Motor neuron (in vitro differentiated cells): Measurements from ENCODE around the gene MARVELD3. TPM values are rescaled to one million over a fixed set of nuclear protein-coding genes. Genes with fewer than 3 reads are reported as not detected.
A peak's percentile ranks its signal among the peaks of the same experiment; 100 is the strongest.

Experiments
- ATAC-seq, 8 experiments: fragments of 200-7000 bp; cut with Tn5 transposase; replicated peaks in 6 of 8; 2 replicates each; pipeline ENCODE4 v1.8.0; 2021; ENCODE audit warnings: mild to moderate bottlenecking in 8 of 8, moderate library complexity in 8 of 8
- H3K27ac ChIP-seq, 2 donors: fragments of 250-450 bp; sonication (Bioruptor Pico); 2 replicates each; pipeline ENCODE4 v1.9.0; 2021; ENCODE audit warnings: antibody characterized with exemption in 2 of 2, mild to moderate bottlenecking in 2 of 2, moderate library complexity in 1 of 2
- H3K4me1 ChIP-seq, 2 donors: fragments of 250-450 bp; sonication (Bioruptor Pico); replicated peaks in 1 of 2; 2 replicates each; pipeline ENCODE4 v1.6.1; 2021; ENCODE audit warnings: antibody characterized with exemption in 2 of 2, mild to moderate bottlenecking in 2 of 2, moderate library complexity in 1 of 2
- H3K4me3 ChIP-seq, 5 donors: fragments of 250-450 bp; sonication (Bioruptor Pico); 2 replicates each; pipeline ENCODE4 v1.9.0; 2021; ENCODE audit warnings: antibody characterized with exemption in 5 of 5, mild to moderate bottlenecking in 5 of 5, moderate library complexity in 4 of 5
- whole genome bisulfite sequencing, 10 experiments: fragments of 450-650 bp; shearing (Covaris generic); methylation state at CpG; one replicate each; pipeline ENCODE4 v1.0.0; 2022; 5-methylcytosine and 5-hydroxymethylcytosine counted together
- in situ Hi-C, 9 experiments: fragments of 400-800 bp; cut with MboI; loops; one replicate each; pipeline ENCODE4 v1.15.0; 2021; ENCODE audit warnings: low sequenced_read_pairs in 9 of 9, low pct_unique_long_range_greater_than_20kb in 2 of 9; ENCODE audit not compliant: unreplicated experiment in 9 of 9
- total RNA-seq, 8 experiments: library from RNA; unstranded; fragments of 300-600 nt; gene quantifications; 2 replicates each; pipeline versions ENCODE4 v1.2.3 to v1.2.4, GENCODE V29; 2022

MARVELD3 gene
- total RNA-seq, 8 experiments from 2014 or later = 0.27 to 1.4 (median 0.59) TPM

DNA sequence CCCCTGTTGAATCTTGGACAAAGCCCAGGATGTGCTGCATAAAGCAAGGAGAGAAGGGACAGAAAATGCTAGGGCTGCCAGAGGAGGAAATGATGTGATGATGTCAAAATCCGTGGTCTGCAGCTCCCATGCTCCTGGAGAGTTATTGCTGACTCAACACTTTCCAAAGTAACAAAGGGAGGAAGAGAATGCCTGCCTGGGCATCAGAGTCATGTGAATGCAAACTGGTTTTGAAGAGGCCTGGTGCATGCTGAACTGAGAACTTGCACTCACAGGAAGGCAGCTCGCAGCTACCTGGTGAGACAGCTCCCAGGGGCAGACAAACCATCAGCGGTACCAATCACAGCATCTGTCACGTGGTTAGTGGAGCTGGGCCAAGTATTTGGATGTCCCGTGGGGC is 2.8 kb downstream of the MARVELD3 start:
- in situ Hi-C loops = no loop called here
- Histone ChIP-seq H3K27ac (no peak overlapping the region), H3K4me1 (no peaks in the 10 kb centered on the region), H3K4me3 (no peak overlapping the region)
- peak in 5 of 8 experiments; percentile 51 to 67 (median 62) for ATAC-seq
- 30 to 83% (median 46%) methylated on average over 1 to 5 of the region's 5 CpGs; no CpG with 5 or more reads in 5 of the 10 experiments for WGBS, 10 experiments

DNA sequence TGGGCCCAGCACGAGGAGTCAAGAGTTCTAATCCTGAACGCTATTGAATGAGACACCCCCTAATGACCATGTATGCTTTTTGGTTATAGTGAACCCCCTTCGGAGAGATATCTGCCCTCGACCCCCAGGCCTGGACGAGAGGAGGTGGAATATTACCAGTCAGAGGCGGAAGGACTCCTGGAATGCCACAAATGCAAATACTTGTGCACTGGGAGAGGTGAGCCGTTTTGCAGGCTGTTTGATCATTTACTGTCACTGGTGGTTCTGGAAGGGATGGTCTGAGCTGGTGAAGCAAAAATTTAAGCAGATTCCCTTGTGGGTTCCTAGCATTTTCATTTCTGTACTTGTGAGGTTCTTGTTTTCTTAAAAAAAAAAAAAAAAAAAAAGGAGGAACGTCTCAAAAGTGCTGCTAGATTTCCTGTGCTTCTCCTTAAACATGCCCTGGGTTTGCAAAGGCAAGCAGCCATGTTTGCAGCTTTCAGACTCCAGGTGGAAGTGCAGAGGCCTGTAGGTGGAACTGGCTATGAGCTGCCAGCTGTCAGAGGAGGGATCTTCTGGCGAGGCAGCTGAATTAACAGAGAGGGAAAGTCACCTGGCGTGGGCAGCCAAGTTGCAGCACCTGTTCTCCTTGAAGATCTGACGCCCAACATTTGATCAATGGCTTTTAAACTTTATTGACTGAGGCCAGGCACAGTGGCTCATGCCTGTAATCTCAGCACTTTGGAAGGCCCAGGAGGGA is 3.5 kb downstream of the MARVELD3 start:
- in situ Hi-C loops = no loop called here
- 44 to 100% (median 74%) methylated on average over 1 to 11 of the region's 11 CpGs for WGBS, 10 experiments
- no peak for ATAC-seq

GRCh38 chr16:71630808-71631207 is 4.8 kb downstream of the MARVELD3 start:
- WGBS, 10 experiments = 43 to 100% (median 86%) methylated on average over 1 to 4 of the region's 4 CpGs; no CpG with 5 or more reads in 3 of the 10 experiments
- in situ Hi-C loops = no loop called here
- Histone ChIP-seq H3K27ac (no peak overlapping the region), H3K4me3 (no peak overlapping the region), H3K4me1 (no peaks in the 10 kb centered on the region)
- ATAC-seq = no peak

More for the DNA sequence above, 3.5 kb downstream of the MARVELD3 start:
- H3K27ac ChIP-seq = no peak overlapping the region
- no peaks in the 10 kb centered on the region for H3K4me1 ChIP-seq
- no peak overlapping the region for H3K4me3 ChIP-seq

DNA sequence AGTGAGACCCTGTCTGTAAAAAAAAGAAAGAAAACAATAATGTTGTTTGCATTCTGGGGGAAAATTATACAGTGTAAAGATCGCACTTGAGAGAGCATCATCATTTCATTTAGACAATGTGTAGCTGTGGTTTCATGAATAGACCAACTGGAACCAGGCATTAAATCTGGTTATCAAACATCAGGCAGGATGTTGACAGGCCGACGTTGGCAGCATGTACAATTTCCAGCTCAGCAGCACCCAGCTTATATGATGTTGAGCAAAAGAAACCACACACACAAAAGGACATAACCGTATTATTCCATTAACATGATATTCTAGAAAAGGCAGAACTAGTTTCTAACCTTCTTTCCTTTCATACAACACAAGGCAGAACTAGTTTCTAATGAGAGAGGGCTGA is 5.8 kb downstream of the MARVELD3 start:
- 25 to 93% (median 75%) methylated on average over 1 to 4 of the region's 4 CpGs; no CpG with 5 or more reads in 1 of the 10 experiments for WGBS, 10 experiments
- in situ Hi-C loops = no loop called here
- no peaks in the 10 kb centered on the region for H3K4me1 ChIP-seq
- no peak overlapping the region for H3K4me3 ChIP-seq
- ATAC-seq = no peak
- H3K27ac ChIP-seq = no peak overlapping the region

GRCh38 chr16:71635632-71636031 is 9.6 kb downstream of the MARVELD3 start:
- Histone ChIP-seq H3K27ac (no peak overlapping the region), H3K4me1 (no peaks in the 10 kb centered on the region), H3K4me3 (no peak overlapping the region)
- in situ Hi-C loops = no loop called here
- WGBS, 10 experiments = 14 to 100% (median 83%) methylated on average over 1 to 2 of the region's 2 CpGs; no CpG with 5 or more reads in 3 of the 10 experiments
- no peak for ATAC-seq

- 60 to 94% (median 67%) methylated on average over 1 to 3 of the region's 3 CpGs; no CpG with 5 or more reads in 3 of the 10 experiments for WGBS, 10 experiments
- Histone ChIP-seq H3K4me3 (no peak overlapping the region), H3K4me1 (no peaks in the 10 kb centered on the region), H3K27ac (no peak overlapping the region)
- in situ Hi-C loops = no loop called here
- ATAC-seq = no peak
Observed at GRCh38 chr16:71637398-71637797, 11.4 kb downstream of the MARVELD3 start.

DNA sequence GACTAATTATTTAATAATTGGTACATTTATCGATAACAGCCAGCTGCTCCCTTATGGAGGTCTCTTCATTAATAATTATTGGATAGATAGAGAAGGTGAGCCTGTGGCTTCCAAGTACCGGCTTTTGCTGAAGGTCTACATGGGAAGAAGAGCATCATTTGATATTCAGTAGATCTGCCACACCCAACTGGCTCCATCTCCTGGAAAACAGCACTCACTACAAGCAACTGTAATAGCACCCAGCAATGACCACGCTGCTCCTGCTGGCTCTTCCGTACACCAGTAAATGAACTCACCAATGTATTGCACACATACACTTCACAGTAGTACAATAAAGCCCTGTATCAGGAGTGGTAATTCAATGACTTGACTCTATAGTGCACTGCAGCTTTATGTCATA is 19.5 kb downstream of the MARVELD3 start:
- in situ Hi-C loops = no loop called here
- peak in 5 of 8 experiments; percentile 43 to 75 (median 65) for ATAC-seq
- Histone ChIP-seq H3K4me3 (no peak overlapping the region), H3K27ac (no peak overlapping the region), H3K4me1 (no peaks in the 10 kb centered on the region)
- 59 to 100% (median 73%) methylated on average over 1 to 4 of the region's 4 CpGs; no CpG with 5 or more reads in 2 of the 10 experiments for WGBS, 10 experiments

DNA sequence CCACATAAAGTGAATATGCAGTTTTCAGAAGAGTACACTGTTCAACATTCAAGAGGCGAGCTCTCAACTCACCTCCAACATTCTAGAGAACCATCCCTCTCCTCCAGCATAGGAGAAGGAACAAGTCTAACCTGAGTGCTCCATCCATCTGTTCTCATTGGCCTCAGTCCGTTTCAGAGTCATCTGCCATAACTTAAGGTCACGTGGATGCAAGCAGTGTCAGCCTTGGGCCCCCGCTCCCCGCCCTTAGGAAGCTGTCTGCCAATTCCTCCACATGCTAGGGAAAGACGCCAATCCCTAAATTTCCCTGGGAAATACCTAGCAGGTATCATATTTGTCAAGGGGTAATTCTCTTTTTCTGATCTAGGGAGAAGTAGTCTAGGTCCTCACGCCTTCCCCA is 21.4 kb downstream of the MARVELD3 start:
- no peak for ATAC-seq
- Histone ChIP-seq H3K4me1 (no peaks in the 10 kb centered on the region), H3K4me3 (no peak overlapping the region), H3K27ac (no peak overlapping the region)
- WGBS, 10 experiments = 70 to 100% (median 88%) methylated on average over 1 to 3 of the region's 7 CpGs; no CpG with 5 or more reads in 3 of the 10 experiments
- in situ Hi-C loops = no loop called here

DNA sequence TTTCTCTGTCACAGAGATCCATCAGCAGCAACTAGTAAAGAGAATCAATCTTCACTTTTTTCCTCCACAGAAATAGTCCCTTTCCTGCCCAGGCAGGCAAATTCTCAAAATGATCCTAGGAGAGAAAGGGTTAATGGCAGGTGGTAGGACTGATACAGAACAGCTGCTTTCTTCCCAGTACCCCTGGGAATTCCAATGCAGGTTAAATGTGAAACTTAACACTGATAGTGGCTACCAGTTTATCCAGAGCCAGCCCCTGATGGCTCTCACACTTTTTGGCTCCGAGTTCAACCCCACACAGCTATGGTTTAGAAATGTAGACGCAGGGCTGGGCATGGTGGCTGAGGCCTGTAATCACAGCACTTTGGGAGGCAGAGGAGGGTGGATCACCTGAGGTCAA is 22.2 kb downstream of the MARVELD3 start:
- ATAC-seq = no peak
- 92 to 100% (median 100%) methylated on average over 1 to 2 of the region's 2 CpGs; no CpG with 5 or more reads in 7 of the 10 experiments for whole genome bisulfite sequencing, 10 experiments
- Histone ChIP-seq H3K4me3 (no peak overlapping the region), H3K27ac (no peak overlapping the region), H3K4me1 (no peaks in the 10 kb centered on the region)
- in situ Hi-C loops = no loop called here

DNA sequence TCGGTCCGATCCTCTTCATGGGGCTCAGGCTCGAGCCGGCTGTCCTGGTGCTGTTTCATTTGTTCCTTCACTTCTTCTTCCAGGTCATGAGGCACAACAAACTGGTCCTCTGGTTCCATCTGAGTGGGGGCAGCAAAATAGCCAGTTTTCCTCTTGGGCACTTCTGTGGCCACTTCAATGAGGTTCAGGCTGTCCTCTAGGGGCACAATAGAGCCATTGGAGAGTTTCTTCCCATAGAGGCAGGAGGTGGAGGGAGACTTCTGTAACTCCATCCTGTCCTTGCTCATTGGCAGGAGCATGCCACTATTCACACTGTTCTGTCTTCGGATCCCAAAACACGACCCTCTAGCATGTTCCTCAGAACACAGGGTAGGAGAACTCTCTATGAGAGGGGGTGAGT is 22.9 kb downstream of the MARVELD3 start:
- in situ Hi-C loops = no loop called here
- Histone ChIP-seq H3K4me3 (no peak overlapping the region), H3K4me1 (no peaks in the 10 kb centered on the region), H3K27ac (no peak overlapping the region)
- ATAC-seq = peak in 3 of 8 experiments; percentile 37 to 57 (median 40)
- 60 to 94% (median 84%) methylated on average over 1 to 4 of the region's 6 CpGs; no CpG with 5 or more reads in 4 of the 10 experiments for WGBS, 10 experiments

DNA sequence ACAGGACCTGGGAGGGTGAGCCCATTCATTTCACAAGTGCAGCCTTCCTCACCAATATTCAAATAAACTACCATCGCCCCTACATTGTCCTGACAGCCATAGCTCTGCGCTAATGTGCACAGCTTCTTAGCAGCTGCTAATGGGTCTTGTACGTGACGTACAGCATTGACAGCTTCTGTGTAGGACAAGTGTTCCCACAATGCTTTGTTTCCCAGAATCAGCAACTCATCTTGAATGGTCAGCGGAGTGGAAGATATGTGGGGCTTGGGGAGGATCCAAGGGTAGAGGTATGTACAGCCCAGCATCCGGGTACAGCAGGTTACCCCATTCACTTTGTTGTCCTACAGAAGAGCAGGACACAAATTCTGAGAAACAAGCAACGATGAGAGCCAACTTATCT is 23.7 kb downstream of the MARVELD3 start:
- no peaks in the 10 kb centered on the region for H3K4me1 ChIP-seq
- H3K27ac ChIP-seq = no peak overlapping the region
- ATAC-seq = peak in 3 of 8 experiments; percentile 19 to 60 (median 54)
- H3K4me3 ChIP-seq = no peak overlapping the region
- 94 to 100% (median 98%) methylated on average over 1 to 6 of the region's 7 CpGs; no CpG with 5 or more reads in 3 of the 10 experiments for WGBS, 10 experiments
- in situ Hi-C loops = no loop called here

- ATAC-seq = no peak
- Histone ChIP-seq H3K4me3 (no peak overlapping the region), H3K4me1 (no peaks in the 10 kb centered on the region), H3K27ac (no peak overlapping the region)
- in situ Hi-C loops = no loop called here
- WGBS, 10 experiments = 90 to 100% (median 98%) methylated on average over 1 to 4 of the region's 4 CpGs; no CpG with 5 or more reads in 2 of the 10 experiments
Observed at GRCh38 chr16:71658771-71659170, 32.8 kb downstream of the MARVELD3 start.

- in situ Hi-C loops = no loop called here
- 83 to 100% (median 100%) methylated on average over 1 to 2 of the region's 2 CpGs; no CpG with 5 or more reads in 3 of the 10 experiments for WGBS, 10 experiments
- no peaks in the 10 kb centered on the region for H3K4me1 ChIP-seq
- no peak overlapping the region for H3K4me3 ChIP-seq
- no peak for ATAC-seq
- H3K27ac ChIP-seq = no peak overlapping the region
Observed at GRCh38 chr16:71659471-71659870, 33.5 kb downstream of the MARVELD3 start.

DNA sequence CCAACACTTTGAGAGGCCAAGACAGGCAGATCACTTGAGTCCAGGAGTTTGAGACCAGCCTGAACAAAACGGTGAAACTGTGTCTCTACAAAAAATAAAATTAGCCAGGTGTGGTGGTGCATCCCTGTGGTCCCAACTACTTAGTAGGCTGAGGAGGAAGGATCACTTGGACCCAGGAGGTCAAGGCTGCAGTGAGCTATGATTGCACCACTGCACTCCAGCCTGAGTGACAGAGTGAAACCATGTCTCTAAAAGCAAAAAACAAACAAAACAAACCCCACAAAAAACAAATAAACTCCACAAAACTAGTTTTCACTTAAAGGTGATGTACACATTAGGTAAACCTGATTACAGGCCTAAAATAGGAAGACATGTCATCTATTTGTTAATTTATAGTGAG is 40.3 kb downstream of the MARVELD3 start:
- H3K27ac ChIP-seq = no peak overlapping the region
- in situ Hi-C loops = no loop called here
- WGBS, 10 experiments = 80 to 100% (median 100%) methylated on average over 1 of the region's 1 CpG; no CpG with 5 or more reads in 1 of the 10 experiments
- no peak overlapping the region for H3K4me3 ChIP-seq
- ATAC-seq = no peak
- H3K4me1 ChIP-seq = no peaks in the 10 kb centered on the region
